Mucosa of descending colon (tissue), 3 donors: ENCODE measurements around the gene DOCK8. TPM values are rescaled to one million over a fixed set of nuclear protein-coding genes. Genes with fewer than 3 reads are reported as not detected.

Source experiments
- ATAC-seq: fragments of 200-7000 bp; cut with Tn5 transposase; one replicate; pipeline ENCODE4 v1.9.1; 2020; ENCODE audit warnings: mild to moderate bottlenecking, moderate library complexity
- DNase-seq, 3 donors: peaks; one replicate each; pipeline ENCODE4 v3.0.0-alpha.2; 2020
- H3K36me3 ChIP-seq: fragments of 200-600 bp; one replicate; pipeline ENCODE4 v1.8.0; 2021; ENCODE audit warnings: low read depth, mild to moderate bottlenecking
- H3K4me1 ChIP-seq: fragments of 200-600 bp; one replicate; pipeline ENCODE4 v1.8.0; 2021; ENCODE audit warnings: low read depth, mild to moderate bottlenecking
- H3K4me3 ChIP-seq: fragments of 200-600 bp; one replicate; pipeline ENCODE4 v1.8.0; 2021; ENCODE audit warnings: mild to moderate bottlenecking
- H3K9me3 ChIP-seq: fragments of 200-600 bp; one replicate; pipeline ENCODE4 v1.8.0; 2021; ENCODE audit warnings: mild to moderate bottlenecking
- CTCF ChIP-seq: fragments of 200-600 bp; IDR thresholded peaks from one replicate; pipeline ENCODE4 v1.8.0; 2022; ENCODE audit warnings: antibody characterized with exemption, mild to moderate bottlenecking
- intact Hi-C, 2 donors: fragments of 100-400 bp; cut with DNase I in 1 of 2; cut with micrococcal nuclease in 1 of 2; formaldehyde crosslinking; loops; one replicate each; pipeline versions ENCODE4 v1.11.0 to v1.11.1; 2022; cut with DNase I, micrococcal nuclease
- total RNA-seq, 3 donors: library from RNA; stranded (reverse); fragmentation: NEBNext Ultra II Directional in 2 of 3; extraction: Animal tissue kit (Norgen Biotek cat#: 25700) in 2 of 3; gene quantifications; one replicate each; pipeline versions ENCODE4 v1.2.1 to v1.2.4, GENCODE V29; 2021 to 2023
- donor health status: DM: no; HTN: no; CAD: no; lungs with moderate emphysema.
- donor health status: DM: no; HTN: no; CAD: no.
- donor health status: DM: no; HTN: yes; CAD: no.

Gene DOCK8
- total RNA-seq, 3 donors from 2014 or later = 13.5 to 16.6 (median 15.7) TPM

DNA sequence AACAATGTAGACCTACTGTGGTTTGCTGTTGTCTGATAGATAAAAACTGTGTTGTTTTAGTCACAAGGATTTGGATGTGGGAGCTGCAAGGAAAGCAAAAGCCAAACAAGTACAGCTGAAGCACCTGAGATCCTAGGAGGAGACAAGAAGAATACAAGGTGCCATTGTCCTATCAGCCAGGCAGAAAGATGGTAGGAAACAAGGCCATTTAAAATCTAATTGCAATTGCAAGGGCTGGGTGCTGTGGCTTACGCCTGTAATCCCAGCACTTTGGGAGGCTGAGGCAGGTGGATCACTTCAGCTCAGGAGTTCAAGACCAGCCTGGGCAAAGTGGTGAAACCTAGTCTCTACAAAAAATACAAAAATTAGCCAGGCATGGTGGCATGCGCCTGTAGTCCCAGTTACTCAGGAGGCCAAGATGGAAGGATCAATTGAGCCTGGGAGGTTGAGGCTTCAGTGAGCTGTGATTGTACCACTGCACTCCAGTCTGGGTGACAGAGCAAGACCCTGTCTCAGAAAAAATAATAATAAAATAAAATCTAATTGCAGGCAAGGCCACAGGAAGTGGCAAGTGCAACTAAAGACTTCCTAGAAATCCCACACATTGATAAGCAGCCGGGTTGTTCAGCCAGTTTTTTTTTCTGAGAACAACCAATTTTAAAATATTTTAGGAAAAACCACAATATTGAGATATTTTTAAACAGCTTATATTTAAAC, 22.6 kb downstream of the DOCK8 start:
- Histone ChIP-seq H3K36me3 (no peaks in the 10 kb centered on the region), H3K9me3 (no peaks in the 10 kb centered on the region), H3K4me3 (no peak overlapping the region), H3K4me1 (no peaks in the 10 kb centered on the region)
- intact Hi-C loops = no loop called here
- no peak for TF ChIP-seq CTCF
- DNase-seq (no peak), ATAC-seq (no peak)

DNA sequence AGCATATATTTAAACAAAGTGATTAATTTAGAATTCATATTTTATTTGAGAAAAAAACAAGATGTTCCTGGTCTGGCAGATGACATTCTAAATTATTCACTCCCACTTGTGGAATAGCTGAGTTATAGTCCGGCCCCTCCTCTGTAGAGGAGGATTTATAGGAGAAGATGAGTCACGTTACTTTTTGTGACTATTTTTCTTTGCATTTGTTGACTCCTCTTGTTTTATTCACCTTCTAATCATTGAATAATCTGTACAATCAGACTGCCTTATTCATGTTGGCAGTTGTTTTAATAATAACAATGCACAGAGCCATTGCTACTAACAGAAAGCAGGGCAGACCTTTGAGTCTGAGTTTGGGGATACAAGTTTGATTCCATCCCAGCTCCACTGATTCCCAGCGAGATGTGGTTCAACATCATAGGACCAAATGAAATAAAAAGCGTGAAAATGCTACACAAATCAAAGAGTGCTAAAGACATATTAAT, 23.2 kb downstream of the DOCK8 start:
- ATAC-seq = no peak
- no peak for DNase-seq
- Histone ChIP-seq H3K9me3 (no peaks in the 10 kb centered on the region), H3K4me1 (no peaks in the 10 kb centered on the region), H3K4me3 (no peak overlapping the region), H3K36me3 (no peaks in the 10 kb centered on the region)
- intact Hi-C loops = no loop called here
- TF ChIP-seq CTCF = no peak

- Histone ChIP-seq H3K4me1 (no peaks in the 10 kb centered on the region), H3K36me3 (no peaks in the 10 kb centered on the region), H3K4me3 (no peak overlapping the region), H3K9me3 (no peaks in the 10 kb centered on the region)
- ATAC-seq (no peak), DNase-seq (no peak)
- intact Hi-C loops = no loop called here
- no peak for TF ChIP-seq CTCF
Observed at GRCh38 chr9:242461-243080, 27.9 kb downstream of the DOCK8 start.

DNA sequence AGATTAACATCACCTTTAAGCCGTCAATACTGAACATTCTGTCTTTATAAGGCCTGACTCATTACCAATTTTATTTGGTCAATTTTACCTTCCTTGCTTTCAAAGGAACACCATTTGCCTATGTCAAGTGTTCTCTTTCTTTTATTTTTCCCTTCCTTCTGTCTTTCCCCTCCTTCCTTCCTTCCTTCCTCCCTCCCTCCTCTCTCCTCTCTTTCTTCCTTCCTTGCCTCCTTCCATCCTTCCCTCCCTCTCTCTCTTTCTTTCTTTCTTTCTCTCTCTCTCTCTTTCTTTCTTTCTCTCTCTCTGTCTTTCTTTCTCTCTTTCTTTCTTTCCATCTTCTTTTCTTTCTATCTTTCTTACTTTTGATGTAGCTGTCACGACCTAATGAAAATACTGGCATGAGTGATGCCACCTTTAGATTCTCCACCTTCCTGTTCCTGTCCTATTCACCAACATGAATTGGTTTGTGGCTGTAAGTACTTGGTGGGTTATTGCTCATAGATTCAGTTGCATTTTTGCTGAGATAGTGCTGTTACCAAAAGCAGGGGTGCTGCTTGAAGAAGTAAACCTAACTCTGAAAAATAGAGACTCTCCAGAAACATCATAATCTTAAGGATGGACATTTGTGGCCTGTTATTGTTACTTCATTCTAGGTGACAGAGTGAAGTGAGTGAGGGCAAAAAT, 33.8 kb downstream of the DOCK8 start:
- no peaks in the 10 kb centered on the region for H3K9me3 ChIP-seq
- no peak for TF ChIP-seq CTCF
- no peak for ATAC-seq
- no peak overlapping the region for H3K4me3 ChIP-seq
- no peak for DNase-seq
- H3K4me1 ChIP-seq = no peaks in the 10 kb centered on the region
- intact Hi-C loops = no loop called here
- H3K36me3 ChIP-seq = no peaks in the 10 kb centered on the region

GRCh38 chr9:249025-249424, 34.4 kb downstream of the DOCK8 start:
- no peak for TF ChIP-seq CTCF
- Histone ChIP-seq H3K36me3 (no peaks in the 10 kb centered on the region), H3K4me3 (no peak overlapping the region), H3K4me1 (no peaks in the 10 kb centered on the region), H3K9me3 (no peaks in the 10 kb centered on the region)
- DNase-seq (no peak), ATAC-seq (no peak)
- intact Hi-C loops = no loop called here
